ENCODE results near the gene CYP1B1. TPM values are rescaled to one million over a fixed set of nuclear protein-coding genes. Genes with fewer than 3 reads are reported as not detected.
"Not testable (repeated sequence)": the region's sequence is repeated elsewhere in the genome, so short reads cannot be mapped to it uniquely, and the experiment has no call there.

The CYP1B1 gene
- total RNA-seq, 2 experiments from 2014 or later, result 21.7 to 23.5 TPM

DNA sequence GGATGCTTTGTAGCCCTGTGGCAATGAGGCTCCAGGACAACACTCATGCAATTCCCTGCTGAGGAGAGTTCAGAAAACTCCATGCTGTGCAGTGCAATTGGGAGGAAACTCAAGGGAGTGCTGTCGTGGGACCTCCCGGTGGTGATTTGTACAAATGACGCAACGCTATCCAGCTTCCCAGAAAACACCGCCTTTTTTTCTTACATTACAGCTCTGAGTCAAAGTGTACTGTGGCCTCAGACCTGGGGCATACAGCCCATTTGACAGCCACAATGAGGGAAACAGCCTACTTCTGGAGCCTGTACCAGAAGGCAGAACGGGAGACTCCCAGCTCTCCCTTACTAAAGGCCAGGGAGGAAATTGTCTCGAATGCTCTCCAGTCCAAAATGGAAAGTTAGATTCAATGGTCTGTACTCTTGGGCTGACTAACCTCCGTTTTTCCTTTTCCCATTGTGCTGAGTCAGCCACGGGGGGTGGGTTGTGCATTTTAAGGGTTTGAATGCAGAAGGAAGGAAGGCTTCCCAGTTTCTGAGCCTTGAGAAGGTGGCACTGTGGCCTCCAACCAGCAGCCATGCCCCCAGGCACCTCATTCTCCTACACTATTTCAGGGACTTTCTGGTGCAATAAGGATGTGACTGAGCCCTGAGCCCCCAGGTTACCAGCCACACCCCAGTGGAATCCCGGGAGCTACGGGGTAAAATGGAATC, 16.4 kb upstream of the CYP1B1 start:
- Mint-ChIP-seq H3K4me3 (no peak overlapping the region), H3K27me3 (peaks cover 56% of the 10 kb centered on the region), H3K9me3 (no peaks in the 10 kb centered on the region), H3K27ac (no peak overlapping the region), H3K4me1 (peaks cover 22% of the 10 kb centered on the region), H3K36me3 (peaks cover 2% of the 10 kb centered on the region)
- DNase-seq, result no peak

DNA sequence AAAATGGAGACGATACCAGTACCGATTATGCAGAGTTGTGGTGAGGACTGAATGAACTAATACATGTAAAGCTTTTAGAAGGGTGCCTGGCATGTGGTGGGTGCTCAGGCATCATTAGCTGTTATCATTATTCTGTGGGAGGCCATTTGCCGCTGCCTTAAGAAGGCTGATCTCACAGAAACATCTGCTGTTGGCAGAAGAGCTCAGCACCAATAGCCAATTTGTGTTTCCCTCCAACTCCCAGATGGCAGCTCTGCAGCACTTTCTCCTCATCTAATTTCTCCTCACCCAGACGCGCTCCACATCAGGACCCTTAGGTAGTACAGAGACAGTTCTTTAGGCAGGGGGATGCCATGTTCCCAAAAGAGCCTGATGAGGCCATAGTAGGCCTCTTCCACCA, 15.8 kb upstream of the CYP1B1 start:
- H3K27me3 Mint-ChIP-seq, result peaks cover 56% of the 10 kb centered on the region
- H3K36me3 Mint-ChIP-seq, result peaks cover 2% of the 10 kb centered on the region
- H3K4me3 Mint-ChIP-seq, result no peak overlapping the region
- no peaks in the 10 kb centered on the region for H3K9me3 Mint-ChIP-seq
- no peak overlapping the region for H3K27ac Mint-ChIP-seq
- DNase-seq, result no peak
- peaks cover 18% of the 10 kb centered on the region for H3K4me1 Mint-ChIP-seq

DNA sequence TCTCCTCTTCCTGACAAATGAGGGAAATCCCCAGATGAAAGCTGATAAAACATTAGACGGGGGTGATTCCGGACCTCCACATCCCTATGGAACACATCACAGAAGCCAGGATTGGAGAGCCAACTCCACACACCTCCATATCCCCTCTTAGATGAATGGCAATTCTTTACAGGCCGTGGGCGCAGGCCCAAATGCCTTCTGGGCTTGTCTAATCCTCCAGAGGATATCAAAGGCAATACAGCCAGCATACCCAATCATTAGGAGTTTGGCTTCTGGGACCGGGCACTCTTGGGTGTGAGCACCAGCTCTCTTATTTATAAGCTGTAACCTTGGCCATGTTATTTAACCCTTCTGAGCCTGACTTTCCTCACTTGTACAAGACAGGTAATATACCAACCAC, 15.0 kb upstream of the CYP1B1 start:
- Mint-ChIP-seq H3K4me3 (no peak overlapping the region), H3K27ac (no peak overlapping the region), H3K4me1 (peaks cover 10% of the 10 kb centered on the region), H3K27me3 (peaks cover 52% of the 10 kb centered on the region), H3K36me3 (peaks cover 2% of the 10 kb centered on the region), H3K9me3 (no peaks in the 10 kb centered on the region)
- DNase-seq, result no peak

DNA sequence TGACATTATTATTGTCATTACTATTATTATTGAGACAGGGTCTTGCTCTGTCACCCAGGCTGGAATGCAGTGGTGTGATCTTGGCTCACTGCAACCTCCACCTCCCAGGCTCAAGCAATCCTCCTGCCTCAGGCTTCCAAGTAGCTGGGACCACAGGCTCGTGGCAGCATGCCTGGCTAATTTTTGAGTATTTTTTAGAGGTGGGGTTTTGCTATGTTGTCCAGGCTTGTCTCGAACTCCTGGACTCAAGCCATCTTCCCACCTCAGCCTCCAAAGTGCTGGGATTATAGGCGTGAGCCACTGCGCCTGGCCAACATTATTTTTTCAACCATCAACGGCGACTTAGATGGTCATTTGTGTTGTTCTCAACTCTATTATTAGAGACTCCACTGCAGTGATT, 14.3 kb upstream of the CYP1B1 start:
- not testable (repeated sequence) for H3K4me3 Mint-ChIP-seq, H3K36me3 Mint-ChIP-seq, H3K4me1 Mint-ChIP-seq, H3K27ac Mint-ChIP-seq, DNase-seq, H3K9me3 Mint-ChIP-seq
- H3K27me3 Mint-ChIP-seq, result peaks cover 53% of the 10 kb centered on the region

DNA sequence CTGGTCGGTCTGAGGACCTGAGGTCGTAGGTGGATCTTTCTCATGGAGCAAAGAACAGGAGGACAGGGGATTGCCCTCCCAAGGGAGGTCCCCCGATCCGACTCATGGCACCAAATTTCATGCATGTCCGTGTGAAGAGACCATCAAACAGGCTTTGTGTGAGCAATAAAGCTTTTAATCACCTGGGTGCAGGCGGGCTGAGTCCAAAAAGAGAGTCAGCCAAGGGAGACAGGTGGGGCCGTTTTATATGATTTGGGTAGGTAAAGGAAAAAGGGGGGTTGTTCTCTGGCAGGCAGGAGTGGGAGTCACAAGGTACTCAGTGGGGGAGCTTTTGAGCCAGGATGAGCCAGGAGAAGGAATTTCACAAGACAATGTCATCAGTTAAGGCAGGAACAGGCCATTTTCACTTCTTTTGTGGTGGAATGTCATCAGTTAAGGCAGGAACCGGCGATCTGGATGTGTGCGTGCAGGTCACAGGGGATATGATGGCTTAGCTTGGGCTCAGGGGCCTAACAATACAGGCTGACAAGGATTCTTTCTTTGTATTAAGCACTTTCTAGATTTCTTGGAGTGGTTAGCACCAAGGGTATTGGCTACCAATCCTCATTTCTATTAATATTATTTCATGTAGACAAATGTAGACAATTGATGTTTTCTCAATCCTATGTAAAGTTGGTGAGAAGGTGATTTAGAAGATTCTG, 10.2 kb upstream of the CYP1B1 start:
- not testable (repeated sequence) for H3K9me3 Mint-ChIP-seq

DNA sequence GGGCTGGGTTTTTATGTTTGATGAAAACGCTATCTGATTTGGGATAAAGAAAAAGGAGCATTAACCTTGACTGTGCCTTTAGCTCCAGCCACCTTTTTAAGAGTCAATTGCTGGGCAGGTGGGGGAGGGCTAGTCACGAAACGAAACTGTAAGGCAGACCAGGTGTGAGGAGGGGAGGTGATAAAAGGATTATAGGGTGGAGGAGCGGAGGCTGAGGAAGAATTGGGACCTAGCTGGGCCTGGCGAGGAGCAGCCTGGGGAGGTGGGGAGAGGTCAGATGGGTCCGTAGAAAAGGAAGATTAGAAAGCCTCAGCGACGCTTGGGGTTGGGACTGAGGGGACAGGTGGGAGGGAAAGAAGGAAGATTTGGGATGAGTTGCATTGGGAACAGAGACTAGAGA, 8.6 kb upstream of the CYP1B1 start:
- H3K27ac Mint-ChIP-seq, H3K36me3 Mint-ChIP-seq, H3K4me3 Mint-ChIP-seq, H3K9me3 Mint-ChIP-seq, H3K4me1 Mint-ChIP-seq, DNase-seq: not testable (repeated sequence)
- H3K27me3 Mint-ChIP-seq, result peaks cover 52% of the 10 kb centered on the region

More for the DNA sequence above, 10.2 kb upstream of the CYP1B1 start:
- peaks cover 43% of the 10 kb centered on the region for H3K27me3 Mint-ChIP-seq
- H3K4me1 Mint-ChIP-seq, DNase-seq, H3K36me3 Mint-ChIP-seq, H3K4me3 Mint-ChIP-seq, H3K27ac Mint-ChIP-seq: not testable (repeated sequence)

DNA sequence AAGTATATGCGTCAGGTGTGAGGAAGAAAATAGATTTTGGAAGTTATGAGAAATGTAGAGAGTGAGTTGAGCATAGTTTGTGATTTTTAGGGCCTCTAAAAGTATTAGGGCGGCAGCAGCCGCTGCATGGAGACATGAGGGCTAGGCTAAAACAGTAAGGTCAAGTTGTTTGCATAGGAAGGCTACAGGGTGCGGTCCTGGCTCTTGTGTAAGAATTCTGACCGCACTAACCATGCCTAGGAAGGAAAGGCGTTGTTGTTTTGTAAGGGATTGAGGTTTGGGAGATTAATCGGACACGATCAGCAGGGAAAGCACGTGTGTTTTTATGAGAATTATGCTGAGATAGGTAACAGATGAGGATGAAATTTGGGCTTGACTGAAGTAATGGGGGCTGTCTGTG, 6.8 kb upstream of the CYP1B1 start:
- not testable (repeated sequence) for H3K36me3 Mint-ChIP-seq, DNase-seq, H3K27ac Mint-ChIP-seq, H3K4me1 Mint-ChIP-seq, H3K4me3 Mint-ChIP-seq, H3K9me3 Mint-ChIP-seq
- H3K27me3 Mint-ChIP-seq, result peaks cover 60% of the 10 kb centered on the region

DNA sequence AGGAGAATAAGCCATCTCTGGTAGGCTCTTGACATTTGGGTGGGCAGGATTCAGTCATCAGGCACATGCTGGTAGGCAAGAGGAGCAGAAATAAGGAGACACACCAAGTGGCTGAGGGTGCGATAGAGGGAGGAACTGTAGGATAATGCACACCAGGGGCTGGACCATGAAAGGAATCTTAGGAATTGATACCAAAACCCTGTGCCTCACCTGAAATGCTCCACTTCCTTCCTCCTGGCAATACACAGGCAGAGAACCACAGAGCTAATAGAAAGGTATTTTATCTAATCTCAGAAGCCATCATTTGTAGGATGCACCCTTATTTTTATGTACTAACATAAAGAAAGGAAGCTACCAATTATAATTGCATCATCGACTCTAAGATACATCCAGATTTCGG, 4.4 kb upstream of the CYP1B1 start:
- H3K27ac Mint-ChIP-seq, result no peak overlapping the region
- peaks cover 12% of the 10 kb centered on the region for H3K4me1 Mint-ChIP-seq
- no peak for DNase-seq
- peaks cover 4% of the 10 kb centered on the region for H3K9me3 Mint-ChIP-seq
- H3K27me3 Mint-ChIP-seq, result peaks cover 57% of the 10 kb centered on the region
- peaks cover 10% of the 10 kb centered on the region for H3K36me3 Mint-ChIP-seq
- no peak overlapping the region for H3K4me3 Mint-ChIP-seq

DNA sequence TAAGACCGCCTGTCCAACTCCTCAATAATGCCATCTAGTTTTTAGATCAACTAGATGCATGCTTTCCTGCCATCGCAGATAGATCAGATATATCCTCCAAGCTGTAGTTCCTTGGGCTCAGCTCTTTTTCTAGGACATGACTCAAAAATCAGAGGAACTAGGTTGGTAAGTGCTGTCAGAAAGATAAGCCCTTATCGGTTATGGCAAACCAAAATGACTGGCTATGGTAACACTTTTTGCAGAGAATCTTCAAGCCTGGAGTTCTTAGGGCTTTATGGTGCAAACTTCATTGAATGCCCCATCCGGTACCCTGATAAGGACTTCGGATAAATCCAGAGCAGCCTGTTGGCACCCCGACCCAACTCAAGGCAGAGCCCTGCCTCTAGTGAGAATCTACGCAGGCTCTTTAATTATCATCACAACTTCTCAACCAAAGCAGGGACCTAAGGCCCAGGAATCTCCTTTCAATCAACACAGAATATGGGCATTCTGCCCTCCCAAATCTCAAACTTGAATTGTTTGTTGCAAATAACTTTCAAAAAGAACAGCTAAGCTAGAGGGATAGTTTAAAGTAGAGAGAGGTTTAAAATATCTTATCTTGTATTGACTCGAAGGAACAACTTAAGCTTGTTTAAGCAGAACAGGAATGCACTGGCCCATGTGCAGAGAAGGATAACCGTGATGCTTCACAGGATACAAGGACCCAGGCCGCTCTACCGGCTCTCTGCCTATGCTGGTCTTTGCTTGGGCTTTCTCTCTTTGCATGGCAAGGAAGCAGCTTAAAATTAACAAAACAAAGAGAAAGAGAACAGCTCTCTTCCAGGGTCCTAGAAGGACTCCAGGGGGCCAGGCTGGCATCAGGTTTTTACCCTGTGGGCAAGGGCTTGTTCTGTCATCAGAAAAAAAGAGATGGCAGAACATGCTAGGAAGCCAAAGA, 3.4 kb upstream of the CYP1B1 start:
- peaks cover 4% of the 10 kb centered on the region for H3K9me3 Mint-ChIP-seq
- DNase-seq, result no peak
- peaks cover 10% of the 10 kb centered on the region for H3K36me3 Mint-ChIP-seq
- no peak overlapping the region for H3K4me3 Mint-ChIP-seq
- no peak overlapping the region for H3K27ac Mint-ChIP-seq
- peaks cover 12% of the 10 kb centered on the region for H3K4me1 Mint-ChIP-seq
- H3K27me3 Mint-ChIP-seq, result peaks cover 54% of the 10 kb centered on the region

DNA sequence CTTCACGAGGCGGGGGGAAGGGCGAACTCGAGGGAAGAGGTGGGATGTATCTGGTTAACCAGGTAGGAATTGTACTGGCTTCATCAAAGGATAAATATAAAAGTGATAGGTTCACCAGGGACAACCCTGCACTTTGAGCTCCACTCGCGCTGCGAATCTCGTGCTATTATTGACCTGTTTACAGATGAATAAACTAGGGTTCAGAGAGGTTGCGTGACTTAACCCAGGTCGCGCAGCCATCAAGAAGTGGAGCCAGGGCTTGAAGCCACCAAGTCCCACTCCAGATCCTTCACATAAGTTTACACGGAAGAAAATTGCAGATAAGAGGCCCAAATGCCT, 1.4 kb upstream of the CYP1B1 start:
- DNase-seq, result no peak
- H3K4me1 Mint-ChIP-seq, result peaks cover 23% of the 10 kb centered on the region

DNA sequence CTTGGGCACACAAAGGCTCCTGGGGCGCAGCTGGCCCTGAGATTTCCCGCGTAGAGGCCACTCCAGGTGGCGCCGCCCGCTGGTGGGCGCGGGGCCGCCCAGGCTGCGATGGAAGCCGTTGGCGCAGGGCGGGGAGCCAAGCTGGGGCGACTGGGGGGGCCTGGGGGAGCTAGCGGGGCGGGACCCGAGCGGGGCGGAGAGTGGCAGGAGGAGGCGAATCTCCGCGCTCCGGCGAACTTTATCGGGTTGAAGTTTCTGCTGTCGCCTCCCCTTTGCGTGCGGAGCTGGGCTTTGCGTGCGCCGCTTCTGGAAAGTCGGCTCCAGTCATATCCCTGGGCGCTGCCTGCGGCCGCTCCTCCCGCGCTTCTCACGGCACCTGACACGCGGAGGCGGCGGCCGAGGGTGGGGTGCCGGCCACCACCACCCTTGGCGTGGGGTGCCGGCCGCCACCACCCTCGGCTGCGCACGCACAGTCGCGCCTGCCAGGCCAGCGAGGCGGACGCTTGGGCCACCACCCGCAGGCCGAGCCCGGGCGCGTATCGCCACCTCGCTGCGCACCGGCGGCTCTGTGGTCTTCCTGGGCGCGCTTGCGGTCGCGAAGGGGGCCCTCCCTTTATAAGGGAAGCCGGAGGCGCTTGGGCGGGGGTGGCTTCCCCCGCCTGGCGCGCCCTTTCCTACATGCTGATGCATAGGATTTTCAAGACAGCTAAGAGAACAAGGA, 919 bp upstream of the CYP1B1 start:
- peak overlapping the region; percentile 79 for H3K4me3 Mint-ChIP-seq
- H3K4me1 Mint-ChIP-seq, result peaks cover 23% of the 10 kb centered on the region
- peaks cover 28% of the 10 kb centered on the region for H3K36me3 Mint-ChIP-seq
- H3K27ac Mint-ChIP-seq, result peak overlapping the region; percentile 95
- H3K27me3 Mint-ChIP-seq, result peaks cover 62% of the 10 kb centered on the region
- DNase-seq, result peak; percentile 90
- H3K9me3 Mint-ChIP-seq, result peaks cover 4% of the 10 kb centered on the region

More for the DNA sequence above, 1.4 kb upstream of the CYP1B1 start:
- Mint-ChIP-seq H3K27ac (peak overlapping the region; percentile 94), H3K36me3 (peaks cover 28% of the 10 kb centered on the region), H3K9me3 (peaks cover 4% of the 10 kb centered on the region), H3K27me3 (peaks cover 62% of the 10 kb centered on the region), H3K4me3 (peak overlapping the region; percentile 70)

DNA sequence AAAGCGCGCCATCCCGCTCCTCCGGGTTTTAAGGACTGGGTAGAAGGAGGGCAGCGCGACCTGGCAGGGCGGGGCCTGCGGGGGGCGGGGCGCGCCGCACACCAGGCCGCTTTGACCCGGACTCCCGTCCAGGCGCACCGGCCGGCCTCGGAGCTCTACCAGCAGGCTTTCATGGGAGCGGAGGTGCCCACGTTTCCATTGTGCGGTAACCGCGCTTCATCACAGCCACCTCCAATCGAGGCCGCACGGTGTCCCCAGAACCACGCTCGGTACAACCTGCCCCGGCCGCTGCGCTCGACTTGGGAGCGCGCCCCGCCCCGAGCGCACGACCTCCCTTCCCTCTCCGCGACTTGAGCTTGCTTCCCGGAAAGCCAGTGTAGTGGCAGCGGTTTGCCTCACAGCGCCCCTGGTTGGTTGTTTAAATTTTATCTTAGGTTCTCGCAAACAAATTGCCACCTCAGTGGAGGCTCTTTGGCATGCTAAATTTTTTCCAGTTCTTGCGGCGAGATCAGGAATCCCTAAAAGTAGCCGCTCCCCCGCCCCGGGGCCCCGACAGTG, 280 bp upstream of the CYP1B1 start:
- Mint-ChIP-seq H3K9me3 (peaks cover 4% of the 10 kb centered on the region), H3K27ac (peak overlapping the region; percentile 95), H3K36me3 (peaks cover 28% of the 10 kb centered on the region), H3K4me3 (peak overlapping the region; percentile 79), H3K4me1 (peaks cover 23% of the 10 kb centered on the region), H3K27me3 (peaks cover 62% of the 10 kb centered on the region)
- DNase-seq, result peak; percentile 78

DNA sequence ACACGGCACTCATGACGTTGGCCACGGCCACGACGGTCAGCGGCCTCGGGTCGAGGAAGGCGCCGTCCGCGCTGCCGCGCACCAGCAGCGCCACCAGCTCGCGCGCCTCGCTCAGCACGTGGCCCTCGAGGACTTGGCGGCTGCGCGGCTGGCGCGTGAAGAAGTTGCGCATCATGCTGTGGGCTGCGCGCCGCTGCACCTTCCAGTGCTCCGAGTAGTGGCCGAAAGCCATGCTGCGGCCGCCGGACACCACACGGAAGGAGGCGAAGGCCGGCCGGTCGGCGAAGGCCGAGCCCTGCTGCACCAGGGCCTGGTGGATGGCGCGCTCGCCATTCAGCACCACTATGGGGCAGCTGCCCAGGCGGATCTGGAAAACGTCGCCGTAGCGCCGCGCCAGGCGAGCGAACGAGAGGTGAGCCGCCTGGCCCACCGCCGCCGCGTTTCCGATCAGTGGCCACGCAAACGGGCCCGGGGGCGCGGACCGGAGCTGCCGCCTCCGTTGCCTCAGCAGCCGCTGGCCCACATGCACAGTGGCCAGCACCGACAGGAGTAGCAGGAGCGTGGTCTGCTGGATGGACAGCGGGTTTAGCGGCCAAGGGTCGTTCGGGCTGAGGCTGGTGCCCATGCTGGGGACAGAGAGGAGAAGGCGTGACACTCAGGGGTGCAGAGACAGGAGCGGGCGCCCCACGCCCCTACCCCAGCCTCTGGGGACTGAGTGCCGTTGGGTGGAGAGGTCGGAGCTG, 1.0 kb downstream of the CYP1B1 start:
- H3K4me3 Mint-ChIP-seq, result peak overlapping the region; percentile 83
- H3K27ac Mint-ChIP-seq, result peak overlapping the region; percentile 74
- H3K36me3 Mint-ChIP-seq, result peaks cover 34% of the 10 kb centered on the region
- H3K27me3 Mint-ChIP-seq, result peaks cover 55% of the 10 kb centered on the region
- peak; percentile 19 for DNase-seq
- H3K9me3 Mint-ChIP-seq, result peaks cover 4% of the 10 kb centered on the region
- peaks cover 20% of the 10 kb centered on the region for H3K4me1 Mint-ChIP-seq
